GM23248 (cell line): Measurements from ENCODE around the gene PRR36. TPM values are rescaled to one million over a fixed set of nuclear protein-coding genes. Genes with fewer than 3 reads are reported as not detected.

Experiments used
- DNase-seq: peaks from one replicate; pipeline ENCODE4 v3.0.0-alpha.2; 2015
- H2AFZ ChIP-seq: fragments of 200-600 bp; sonication (generic); 2 replicates; pipeline ENCODE4 v1.6.1; 2016; ENCODE audit warnings: antibody characterized with exemption
- H3F3A ChIP-seq: fragments of 200-600 bp; sonication (generic); 2 replicates; pipeline ENCODE4 v1.6.1; 2016; ENCODE audit warnings: mild to moderate bottlenecking, antibody characterized with exemption, mixed run types; ENCODE audit not compliant: insufficient read depth
- H3K27ac ChIP-seq: fragments of 200-600 bp; sonication (generic); 2 replicates; pipeline ENCODE4 v1.5.1; 2016; ENCODE audit warnings: mild to moderate bottlenecking
- H3K27me3 ChIP-seq: fragments of 200-600 bp; sonication (generic); replicated peaks from 2 replicates; pipeline ENCODE4 v1.6.1; 2016; ENCODE audit warnings: mild to moderate bottlenecking; ENCODE audit not compliant: insufficient read depth
- H3K36me3 ChIP-seq: fragments of 200-600 bp; sonication (generic); 2 replicates; pipeline ENCODE4 v1.6.1; 2016; ENCODE audit warnings: low read depth, mild to moderate bottlenecking
- H3K4me1 ChIP-seq: fragments of 200-600 bp; sonication (generic); 2 replicates; pipeline ENCODE4 v1.6.1; 2016; ENCODE audit warnings: mild to moderate bottlenecking; ENCODE audit not compliant: insufficient read depth
- H3K4me2 ChIP-seq: fragments of 200-600 bp; sonication (generic); one replicate; pipeline ENCODE4 v1.6.1; 2016; ENCODE audit warnings: mild to moderate bottlenecking; ENCODE audit not compliant: unreplicated experiment
- H3K4me3 ChIP-seq: fragments of 200-600 bp; sonication (generic); 2 replicates; pipeline ENCODE4 v1.5.1; 2016; ENCODE audit warnings: mild to moderate bottlenecking
- H3K79me2 ChIP-seq: fragments of 200-600 bp; sonication (generic); 2 replicates; pipeline ENCODE4 v1.6.1; 2016; ENCODE audit warnings: mild to moderate bottlenecking; ENCODE audit not compliant: insufficient read depth
- H3K9ac ChIP-seq: fragments of 200-600 bp; sonication (generic); 2 replicates; pipeline ENCODE4 v1.6.1; 2016; ENCODE audit warnings: mild to moderate bottlenecking
- H3K9me2 ChIP-seq: fragments of 200-600 bp; sonication (generic); 2 replicates; pipeline ENCODE4 v1.6.1; 2016; ENCODE audit warnings: mixed run types, mild to moderate bottlenecking, moderate library complexity; ENCODE audit not compliant: insufficient read depth
- H3K9me3 ChIP-seq: fragments of 200-600 bp; sonication (generic); one replicate; pipeline ENCODE4 v1.6.1; 2017; ENCODE audit warnings: low read depth
- H4K20me1 ChIP-seq: fragments of 200-600 bp; sonication (generic); 2 replicates; pipeline ENCODE4 v1.6.0; 2016; ENCODE audit not compliant: insufficient read depth
- EZH2 ChIP-seq: fragments of 200-600 bp; sonication (generic); IDR thresholded peaks from 2 replicates; pipeline ENCODE4 v1.6.1; 2018; ENCODE audit warnings: antibody characterized with exemption, mild to moderate bottlenecking; ENCODE audit not compliant: insufficient read depth, poor library complexity, severe bottlenecking
- EZH2phosphoT487 ChIP-seq: fragments of 200-600 bp; sonication (generic); IDR thresholded peaks from 2 replicates; pipeline ENCODE4 v1.6.1; 2018; ENCODE audit warnings: antibody characterized with exemption, moderate library complexity, mild to moderate bottlenecking, low read depth; ENCODE audit not compliant: insufficient read depth
- WGBS, 2 experiments: methylation state at CpG; one replicate each; pipeline ENCODE4 v1.1.6; 2015 to 2017; ENCODE audit warnings: low lambda C conversion rate in 2 of 2, low coverage in 1 of 2; ENCODE audit errors: missing lambda C conversion rate in 2 of 2; 5-methylcytosine and 5-hydroxymethylcytosine counted together
- in situ Hi-C: fragments of 300-500 bp; cut with MboI; formaldehyde crosslinking; loops from 2 replicates; pipeline ENCODE4 v1.15.0; 2020
- polyA plus RNA-seq: library from polyadenylated mRNA; unstranded; fragments of >200 nt; fragmentation: Nextera tagmentation; extraction: Ambion mirVana; gene quantifications from 2 replicates; pipeline ENCODE4 v1.2.1, GENCODE V29; 2016
- total RNA-seq: library from RNA; depleted of rRNA; stranded (reverse); fragments of >200 nt; shearing (Covaris generic); gene quantifications from 2 replicates; pipeline ENCODE4 v1.2.3, GENCODE V29; 2014

Gene PRR36
- total and polyA plus RNA-seq, 2 experiments from 2014 or later, result not detected

DNA sequence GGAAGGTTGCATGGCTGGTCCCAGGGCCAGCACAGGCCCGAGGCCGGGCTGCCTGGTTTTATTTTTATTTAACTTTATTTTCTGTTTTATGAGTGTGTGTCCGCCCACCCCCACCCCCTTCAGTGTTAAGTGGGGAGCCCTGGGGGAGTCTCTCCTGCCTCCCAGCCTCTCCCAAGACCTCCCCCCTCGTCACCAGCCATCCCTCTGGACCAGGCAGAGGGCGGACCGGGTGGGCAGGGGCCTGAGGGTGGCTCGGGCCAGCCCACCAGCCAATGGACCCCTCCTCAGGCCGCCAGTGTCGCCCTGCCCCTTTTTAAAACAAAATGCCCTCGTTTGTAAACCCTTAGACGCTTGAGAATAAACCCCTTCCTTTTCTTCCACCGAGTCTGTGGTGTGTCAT is 39.9 kb upstream of the PRR36 start:
- Histone ChIP-seq H2AFZ (no peak overlapping the region), H3K9ac (no peak overlapping the region), H3K4me2 (no peak overlapping the region), H3K27me3 (no peaks in the 10 kb centered on the region), H3K4me3 (no peak overlapping the region), H3K36me3 (no peaks in the 10 kb centered on the region; the same call in 1 of the 2 replicates), H3F3A (no peaks in the 10 kb centered on the region), H3K9me3 (no peaks in the 10 kb centered on the region), H3K9me2 (no peaks in the 10 kb centered on the region), H3K4me1 (no peaks in the 10 kb centered on the region), H4K20me1 (no peaks in the 10 kb centered on the region), H3K27ac (no peak overlapping the region), H3K79me2 (no peaks in the 10 kb centered on the region)
- DNase-seq, result no peak
- WGBS, 2 experiments, result 52 to 62% methylated on average over 10 to 12 of the region's 12 CpGs
- TF ChIP-seq EZH2 (no peak), EZH2phosphoT487 (no peak)
- in situ Hi-C loops, result no loop called here

DNA sequence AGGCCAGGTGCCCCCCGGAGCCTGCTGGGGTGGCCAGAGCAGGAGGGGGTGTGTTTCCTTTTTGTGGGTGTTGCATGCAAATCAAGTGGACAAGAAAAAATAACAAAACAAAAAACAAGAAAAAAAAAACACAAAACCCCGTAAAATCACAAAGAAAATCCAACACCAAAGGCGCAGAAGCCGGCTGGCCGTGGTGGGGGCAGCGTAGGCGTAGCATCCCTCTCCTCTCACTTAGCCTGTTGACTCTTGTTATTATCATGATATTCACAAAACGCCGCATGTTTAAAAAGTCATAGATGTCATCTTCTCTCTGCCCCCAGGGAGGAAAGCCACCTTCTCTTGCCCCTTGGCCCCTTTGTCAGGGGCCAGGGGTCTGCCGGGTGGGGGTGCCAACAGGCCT is 39.5 kb upstream of the PRR36 start:
- Histone ChIP-seq H3K4me2 (no peak overlapping the region), H3F3A (no peaks in the 10 kb centered on the region), H3K27me3 (no peaks in the 10 kb centered on the region), H3K9me3 (no peaks in the 10 kb centered on the region), H2AFZ (no peak overlapping the region), H3K27ac (no peak overlapping the region), H3K4me3 (no peak overlapping the region), H3K9me2 (no peaks in the 10 kb centered on the region), H3K79me2 (peaks cover 2% of the 10 kb centered on the region; the same call in 1 of the 2 replicates), H3K4me1 (no peaks in the 10 kb centered on the region), H3K9ac (no peak overlapping the region), H4K20me1 (no peaks in the 10 kb centered on the region), H3K36me3 (no peaks in the 10 kb centered on the region; the same call in 1 of the 2 replicates)
- in situ Hi-C loops, result no loop called here
- WGBS, 2 experiments, result 83 to 86% methylated on average over 10 of the region's 10 CpGs
- no peak for DNase-seq
- TF ChIP-seq EZH2phosphoT487 (no peak), EZH2 (no peak)

GRCh38 chr19:7912697-7913564 is 38.7 kb upstream of the PRR36 start:
- DNase-seq, result no peak
- Histone ChIP-seq H3K27me3 (no peaks in the 10 kb centered on the region), H2AFZ (no peak overlapping the region), H3K9me3 (no peaks in the 10 kb centered on the region), H3K27ac (no peak overlapping the region), H4K20me1 (no peaks in the 10 kb centered on the region), H3K9ac (no peak overlapping the region), H3K36me3 (no peaks in the 10 kb centered on the region; the same call in 1 of the 2 replicates), H3K4me1 (no peaks in the 10 kb centered on the region), H3K4me2 (no peak overlapping the region), H3K79me2 (peaks cover 9% of the 10 kb centered on the region), H3K4me3 (no peak overlapping the region), H3K9me2 (no peaks in the 10 kb centered on the region), H3F3A (no peaks in the 10 kb centered on the region)
- WGBS, 2 experiments, result 97 to 98% methylated on average over 25 to 39 of the region's 39 CpGs
- in situ Hi-C loops, result no loop called here
- TF ChIP-seq EZH2phosphoT487 (no peak), EZH2 (no peak)

DNA sequence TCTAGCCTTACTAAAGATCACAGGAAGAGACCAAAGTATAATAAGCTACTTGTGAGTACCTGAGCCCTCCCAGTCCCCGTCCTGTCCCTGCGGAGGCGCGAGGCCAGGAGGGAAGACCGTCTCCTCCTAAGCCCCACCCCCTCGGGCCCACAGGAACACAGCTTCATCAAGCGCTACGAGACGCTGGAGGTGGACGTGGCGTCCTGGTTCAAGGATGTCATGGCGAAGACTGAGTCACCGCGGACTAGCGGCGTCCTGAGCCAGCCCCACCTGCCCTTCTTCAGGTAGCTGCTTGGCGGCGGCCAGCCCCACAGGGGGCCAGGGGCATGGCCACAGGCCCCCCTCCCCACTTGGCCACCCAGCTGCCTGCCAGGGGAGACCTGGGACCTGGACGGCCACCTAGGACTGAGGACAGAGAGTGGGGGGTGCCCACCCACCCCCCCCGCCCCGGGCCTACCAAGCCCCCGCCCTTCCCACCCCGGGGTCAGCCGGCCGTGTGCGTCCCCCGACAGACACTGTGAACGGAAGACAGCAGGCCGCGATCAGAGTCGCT is 38.0 kb upstream of the PRR36 start:
- H3K9ac ChIP-seq, result no peak overlapping the region
- H4K20me1 ChIP-seq, result no peaks in the 10 kb centered on the region
- no peak overlapping the region for H3K4me2 ChIP-seq
- WGBS, 2 experiments, result 91 to 95% methylated on average over 22 to 31 of the region's 31 CpGs
- no peak for TF ChIP-seq EZH2phosphoT487
- no peak for TF ChIP-seq EZH2
- no peak overlapping the region for H3K27ac ChIP-seq
- peaks cover 16% of the 10 kb centered on the region for H3K79me2 ChIP-seq
- no peaks in the 10 kb centered on the region; the same call in 1 of the 2 replicates for H3K36me3 ChIP-seq
- H3K9me3 ChIP-seq, result no peaks in the 10 kb centered on the region
- no peaks in the 10 kb centered on the region for H3K27me3 ChIP-seq
- DNase-seq, result no peak
- no peaks in the 10 kb centered on the region for H3K4me1 ChIP-seq
- no peaks in the 10 kb centered on the region for H3F3A ChIP-seq
- H3K4me3 ChIP-seq, result no peak overlapping the region
- H3K9me2 ChIP-seq, result no peaks in the 10 kb centered on the region
- H2AFZ ChIP-seq, result no peak overlapping the region
- in situ Hi-C loops, result no loop called here
